HEK293 (cell line): ENCODE measurements around the gene CABLES2.

Experiments
- CTCF ChIA-PET: fragments of 350-600 bp; formaldehyde crosslinking; extraction: SDS; loops from one replicate; lab custom pipeline; 2021; ENCODE audit warnings: antibody characterized with exemption; lab: Yijun Ruan, JAX
- POLR2A ChIA-PET: fragments of 300-600 bp; formaldehyde crosslinking; extraction: SDS; loops from one replicate; lab custom pipeline; 2020; ENCODE audit warnings: antibody characterized with exemption, inconsistent platforms; lab: Yijun Ruan, JAX
- H3K27ac ChIP-seq: fragments of 200-500 bp; sonication (Bioruptor generic); 2 replicates; pipeline ENCODE4 v1.5.1; 2014; ENCODE audit warnings: low read depth, low read length, control low read depth, inconsistent platforms; ENCODE audit errors: extremely low read depth
- H3K36me3 ChIP-seq, 2 experiments: fragments of 200-500 bp in 1 of 2; sonication (Bioruptor generic) in 1 of 2; 1 replicate in 1 of 2; 2 replicates in 1 of 2; pipeline ENCODE4 v1.5.1; 2014 to 2017; ENCODE audit warnings: inconsistent platforms in 2 of 2, low read length in 2 of 2; ENCODE audit not compliant: control insufficient read depth in 2 of 2, insufficient read depth in 1 of 2
- H3K4me1 ChIP-seq: fragments of 200-500 bp; sonication (Bioruptor generic); 2 replicates; pipeline ENCODE4 v1.5.1; 2014; ENCODE audit warnings: mild to moderate bottlenecking, low read length, inconsistent platforms; ENCODE audit not compliant: control insufficient read depth, insufficient read depth
- H3K4me3 ChIP-seq: 2 replicates; pipeline ENCODE4 v1.5.1; 2011; ENCODE audit warnings: low read depth, mild to moderate bottlenecking, control low read depth, low read length, moderate library complexity
- H3K9me3 ChIP-seq: fragments of 200-500 bp; sonication (Bioruptor generic); 2 replicates; pipeline ENCODE4 v1.5.1; 2014; ENCODE audit warnings: low read depth, low read length, inconsistent platforms; ENCODE audit not compliant: control insufficient read depth, insufficient read depth
- KLF9 ChIP-seq: fragments of 450-650 bp; formaldehyde crosslinking; IDR thresholded peaks from 2 replicates; pipeline ENCODE4 v1.5.1; 2016; ENCODE audit warnings: missing biosample characterization, missing genetic modification characterization, low read depth
- MEIS1 ChIP-seq: sonication (generic); formaldehyde crosslinking; IDR thresholded peaks from 2 replicates; pipeline ENCODE4 v1.8.1; 2022; ENCODE audit warnings: missing genetic modification reagents, mild to moderate bottlenecking, borderline replicate concordance
- REST ChIP-seq: fragments of 450-650 bp; formaldehyde crosslinking; IDR thresholded peaks from 2 replicates; pipeline ENCODE4 v1.5.1; 2016; ENCODE audit warnings: missing biosample characterization, missing genetic modification characterization
- YY1 ChIP-seq: fragments of 450-650 bp; formaldehyde crosslinking; IDR thresholded peaks from 2 replicates; pipeline ENCODE4 v1.5.1; 2018; ENCODE audit warnings: missing biosample characterization, missing genetic modification characterization
- ZBTB48 ChIP-seq: fragments of 450-650 bp; formaldehyde crosslinking; IDR thresholded peaks from 2 replicates; pipeline ENCODE4 v1.5.1; 2016; ENCODE audit warnings: missing biosample characterization, missing genetic modification characterization
- ZBTB49 ChIP-seq: fragments of 450-650 bp; formaldehyde crosslinking; IDR thresholded peaks from 2 replicates; pipeline ENCODE4 v1.5.1; 2016; ENCODE audit warnings: missing biosample characterization, missing genetic modification characterization, low read depth
- ZNF175 ChIP-seq: fragments of 450-650 bp; formaldehyde crosslinking; IDR thresholded peaks from 2 replicates; pipeline ENCODE4 v1.5.1; 2016; ENCODE audit warnings: missing biosample characterization, missing genetic modification characterization
- ZNF274 ChIP-seq, 2 experiments: fragments of 200-500 bp in 1 of 2; fragments of 450-650 bp in 1 of 2; sonication (Bioruptor generic) in 1 of 2; formaldehyde crosslinking in 1 of 2; IDR thresholded peaks; 2 replicates each; pipeline versions ENCODE4 v1.5.1 to v1.6.1; 2014 to 2016; ENCODE audit warnings: borderline replicate concordance in 1 of 2, inconsistent platforms in 1 of 2, low read length in 1 of 2, missing biosample characterization in 1 of 2, missing genetic modification characterization in 1 of 2
- ZNF366 ChIP-seq: fragments of 450-650 bp; formaldehyde crosslinking; conservative IDR thresholded peaks from 2 replicates; pipeline ENCODE4 v1.5.1; 2016; ENCODE audit warnings: missing biosample characterization, missing genetic modification characterization
- ZNF433 ChIP-seq: fragments of 450-650 bp; formaldehyde crosslinking; IDR thresholded peaks from 2 replicates; pipeline ENCODE4 v1.5.1; 2016; ENCODE audit warnings: missing biosample characterization, missing genetic modification characterization, low read depth
- ZNF449 ChIP-seq: fragments of 450-650 bp; formaldehyde crosslinking; IDR thresholded peaks from 2 replicates; pipeline ENCODE4 v1.5.1; 2017; ENCODE audit warnings: missing biosample characterization, mild to moderate bottlenecking, missing genetic modification characterization, moderate library complexity
- ZNF596 ChIP-seq: fragments of 450-650 bp; IDR thresholded peaks from 2 replicates; pipeline ENCODE4 v1.5.0; 2018; ENCODE audit warnings: missing biosample characterization, mild to moderate bottlenecking, missing genetic modification characterization, moderate library complexity
- ZNF654 ChIP-seq: fragments of 450-650 bp; formaldehyde crosslinking; IDR thresholded peaks from 2 replicates; pipeline ENCODE4 v1.5.1; 2016; ENCODE audit warnings: low read depth, missing biosample characterization, missing genetic modification characterization
- ZNF658 ChIP-seq: fragments of 450-650 bp; formaldehyde crosslinking; IDR thresholded peaks from 2 replicates; pipeline ENCODE4; 2016; ENCODE audit warnings: missing biosample characterization, missing genetic modification characterization
- ZNF664 ChIP-seq: fragments of 450-650 bp; formaldehyde crosslinking; IDR thresholded peaks from 2 replicates; pipeline ENCODE4 v1.5.1; 2016; ENCODE audit warnings: missing biosample characterization, missing genetic modification characterization
- ZNF747 ChIP-seq: fragments of 450-650 bp; formaldehyde crosslinking; IDR thresholded peaks from 2 replicates; pipeline ENCODE4 v1.5.1; 2016; ENCODE audit warnings: missing biosample characterization, missing genetic modification characterization
- TF ChIP-seq, protein P1 (sequence below): fragments of 450-650 bp; formaldehyde crosslinking; IDR thresholded peaks from 2 replicates; pipeline ENCODE4 v1.5.0; 2017; ENCODE audit warnings: missing biosample characterization, missing genetic modification characterization, borderline replicate concordance

CABLES2 gene

DNA sequence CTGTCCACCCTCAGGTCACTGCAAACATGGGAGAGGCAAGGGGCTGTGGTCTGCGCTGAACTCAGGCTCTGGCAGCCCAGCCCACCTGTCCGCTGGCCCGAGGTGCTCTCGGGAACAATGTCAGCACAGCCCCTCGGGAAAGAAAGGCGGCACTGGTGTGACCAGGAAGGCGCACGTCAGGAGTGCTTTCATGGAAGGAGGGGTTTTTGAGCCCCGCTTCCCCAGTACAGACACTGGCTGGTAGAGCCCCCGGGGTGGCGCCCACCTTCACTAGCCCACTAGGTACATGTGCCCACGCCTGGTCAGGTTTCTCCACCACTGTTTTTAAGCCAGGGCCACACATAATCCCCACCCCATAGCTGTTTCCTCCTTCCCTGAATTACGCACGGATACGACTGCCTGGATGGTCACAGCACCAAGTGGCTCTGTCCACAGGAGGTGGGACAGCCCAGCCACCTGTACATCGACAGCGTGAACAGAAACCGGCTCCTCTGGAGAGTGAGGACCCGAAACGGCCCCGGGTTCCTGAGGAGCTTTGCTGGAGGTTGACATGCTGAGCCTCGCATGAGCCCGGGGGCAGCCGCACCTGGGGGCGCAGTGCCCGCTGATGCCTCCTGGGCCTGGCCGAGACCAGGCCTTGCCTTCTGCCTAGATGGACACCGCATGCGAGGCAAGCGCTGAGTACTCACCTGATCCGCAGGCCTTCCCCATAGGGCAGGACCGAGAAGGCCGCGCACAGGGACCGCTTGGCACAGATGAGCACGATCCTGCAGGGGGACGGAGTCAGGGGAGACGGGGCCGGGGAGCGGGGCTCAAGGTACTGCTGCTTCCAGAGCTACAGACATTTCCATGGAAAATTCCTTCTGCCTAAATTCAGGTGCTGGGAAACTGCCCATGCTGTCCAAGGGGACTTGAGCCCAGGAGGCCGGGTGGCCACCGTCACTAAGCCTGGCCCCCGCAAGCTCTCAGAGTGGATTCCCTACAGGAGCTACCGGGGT lies 12.5 kb downstream of the CABLES2 start (continued):
- no peak for TF ChIP-seq REST (tag by site-specific recombination)

GRCh38 chr20:62393830-62394229 lies 13.3 kb downstream of the CABLES2 start:
- H3K36me3 ChIP-seq, result peaks cover 0 to 65% of the 10 kb centered on the region in 2 experiments; a peak in 2 of 3 replicates
- no peak overlapping the region for H3K27ac ChIP-seq
- POLR2A ChIA-PET, result no interaction called here
- CTCF ChIA-PET, result interaction anchor here (0.7 to 2.1 kb wide), 2 partner anchors 16 to 95 kb away, joined by 3 to 5 read pairs; no protein-coding TSS in a partner anchor
- no peak for TF ChIP-seq ZNF433 (tag by site-specific recombination)
- no peak for TF ChIP-seq ZNF366 (tag by site-specific recombination)
- TF ChIP-seq ZBTB48 (tag by site-specific recombination), result no peak
- TF ChIP-seq ZNF658 (tag by site-specific recombination), result no peak
- TF ChIP-seq ZNF596 (tag by site-specific recombination), result no peak
- no peak for TF ChIP-seq ZNF664 (tag by site-specific recombination)
- no peak for TF ChIP-seq ZNF274 (IDR thresholded peaks at IDR 0.05; ENCODE audit: low read length)
- no peak for TF ChIP-seq ZNF274 (tag by site-specific recombination; IDR thresholded peaks at IDR 0.05; ENCODE audit: borderline replicate concordance)
- no peak for TF ChIP-seq YY1
- no peak for TF ChIP-seq ZNF747 (tag by site-specific recombination)
- no peak for TF ChIP-seq ZNF449 (tag by site-specific recombination)
- no peak for TF ChIP-seq ZNF654 (tag by site-specific recombination)
- no peak for TF ChIP-seq ZBTB49 (tag by site-specific recombination)
- no peaks in the 10 kb centered on the region for H3K9me3 ChIP-seq
- H3K4me1 ChIP-seq, result no peaks in the 10 kb centered on the region
- H3K4me3 ChIP-seq, result no peak overlapping the region

DNA sequence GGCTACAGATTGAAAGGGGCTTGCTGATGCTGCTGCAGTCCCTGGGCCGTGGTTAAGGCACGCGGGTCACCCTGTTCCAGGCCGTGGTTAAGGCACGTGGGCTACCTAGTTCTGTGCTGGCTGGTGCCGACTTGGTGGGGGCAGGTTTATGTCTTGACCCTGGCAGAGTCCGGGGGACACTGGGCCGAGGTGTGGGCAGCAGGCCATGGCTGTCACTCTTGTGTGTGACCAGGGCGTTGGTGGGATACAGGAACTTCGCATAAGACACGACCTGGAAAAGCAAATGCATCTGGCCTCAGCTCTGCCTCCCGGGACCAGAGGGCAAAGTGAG lies 13.8 kb downstream of the CABLES2 start:
- Histone ChIP-seq H3K4me1 (peaks cover 3% of the 10 kb centered on the region; the same call in 1 of the 2 replicates), H3K4me3 (no peak overlapping the region), H3K27ac (no peak overlapping the region), H3K9me3 (no peaks in the 10 kb centered on the region), H3K36me3 (peaks cover 2 to 70% of the 10 kb centered on the region in 2 experiments)
- ChIA-PET CTCF (interaction anchor here (1.1 to 2.1 kb wide), 3 partner anchors 11 to 107 kb away, joined by 3 to 5 read pairs (median 4); no protein-coding TSS in a partner anchor), POLR2A (no interaction called here)
- TF ChIP-seq KLF9 (tag by site-specific recombination), result no peak
- TF ChIP-seq MEIS1 (CRISPR knock-in tag), result no peak
- TF ChIP-seq, protein P1, sequence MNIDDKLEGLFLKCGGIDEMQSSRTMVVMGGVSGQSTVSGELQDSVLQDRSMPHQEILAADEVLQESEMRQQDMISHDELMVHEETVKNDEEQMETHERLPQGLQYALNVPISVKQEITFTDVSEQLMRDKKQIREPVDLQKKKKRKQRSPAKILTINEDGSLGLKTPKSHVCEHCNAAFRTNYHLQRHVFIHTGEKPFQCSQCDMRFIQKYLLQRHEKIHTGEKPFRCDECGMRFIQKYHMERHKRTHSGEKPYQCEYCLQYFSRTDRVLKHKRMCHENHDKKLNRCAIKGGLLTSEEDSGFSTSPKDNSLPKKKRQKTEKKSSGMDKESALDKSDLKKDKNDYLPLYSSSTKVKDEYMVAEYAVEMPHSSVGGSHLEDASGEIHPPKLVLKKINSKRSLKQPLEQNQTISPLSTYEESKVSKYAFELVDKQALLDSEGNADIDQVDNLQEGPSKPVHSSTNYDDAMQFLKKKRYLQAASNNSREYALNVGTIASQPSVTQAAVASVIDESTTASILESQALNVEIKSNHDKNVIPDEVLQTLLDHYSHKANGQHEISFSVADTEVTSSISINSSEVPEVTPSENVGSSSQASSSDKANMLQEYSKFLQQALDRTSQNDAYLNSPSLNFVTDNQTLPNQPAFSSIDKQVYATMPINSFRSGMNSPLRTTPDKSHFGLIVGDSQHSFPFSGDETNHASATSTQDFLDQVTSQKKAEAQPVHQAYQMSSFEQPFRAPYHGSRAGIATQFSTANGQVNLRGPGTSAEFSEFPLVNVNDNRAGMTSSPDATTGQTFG, result 0 out of 2 replicates have a peak, but pooled peaks have one; percentile 9
- TF ChIP-seq ZNF175 (tag by site-specific recombination), result no peak
